GM21515 (cell line): Measurements from ENCODE around the gene PRH1.

ENCODE experiments used
- ATAC-seq: cut with Tn5 transposase; IDR thresholded peaks from one replicate; pipeline ENCODE4 v1.9.1; 2021; ENCODE audit not compliant: unreplicated experiment

The PRH1 gene

GRCh38 chr12:10842862-10843261, 41.2 kb downstream of the PRH1 start:
- ATAC-seq, result no peak

- no peak for ATAC-seq
Measured at GRCh38 chr12:10838461-10838860, 45.6 kb downstream of the PRH1 start.
